SH-SY5Y (cell line): ENCODE measurements around the gene HOXC10.

ENCODE experiments used
- GATA2 ChIP-seq: IDR thresholded peaks from 2 replicates; pipeline ENCODE4 v1.6.1; 2011; ENCODE audit warnings: mild to moderate bottlenecking, low read depth, low read length
- GATA3 ChIP-seq: IDR thresholded peaks from 2 replicates; pipeline ENCODE4 v1.6.1; 2011; ENCODE audit warnings: low read depth, mild to moderate bottlenecking, low read length, moderate library complexity

DNA sequence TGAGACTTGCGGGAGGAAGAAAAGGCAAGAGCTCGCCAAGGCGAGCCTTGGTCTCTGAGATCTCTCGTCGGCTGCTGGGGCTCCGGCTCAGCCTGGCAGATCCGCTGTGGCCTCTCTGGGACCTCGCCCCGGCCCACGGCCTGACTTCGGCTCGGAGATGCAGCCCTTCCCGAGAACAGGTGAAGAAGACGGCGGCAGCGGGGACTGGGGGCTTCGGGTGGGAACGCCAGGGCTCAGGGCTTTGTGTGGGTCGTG lies 9.0 kb downstream of the HOXC10 start:
- TF ChIP-seq GATA2, result no peak
- TF ChIP-seq GATA3, result no peak
